ENCODE measurements around the gene ZNF599. TPM values are rescaled to one million over a fixed set of nuclear protein-coding genes. Genes with fewer than 3 reads are reported as not detected.

ZNF599 gene
- total and polyA plus RNA-seq, 2 of the 13 experiments (the other 11 are each of a cell fraction or from before 2014, with no cell fraction given), result 5.8 to 7.3 TPM

DNA sequence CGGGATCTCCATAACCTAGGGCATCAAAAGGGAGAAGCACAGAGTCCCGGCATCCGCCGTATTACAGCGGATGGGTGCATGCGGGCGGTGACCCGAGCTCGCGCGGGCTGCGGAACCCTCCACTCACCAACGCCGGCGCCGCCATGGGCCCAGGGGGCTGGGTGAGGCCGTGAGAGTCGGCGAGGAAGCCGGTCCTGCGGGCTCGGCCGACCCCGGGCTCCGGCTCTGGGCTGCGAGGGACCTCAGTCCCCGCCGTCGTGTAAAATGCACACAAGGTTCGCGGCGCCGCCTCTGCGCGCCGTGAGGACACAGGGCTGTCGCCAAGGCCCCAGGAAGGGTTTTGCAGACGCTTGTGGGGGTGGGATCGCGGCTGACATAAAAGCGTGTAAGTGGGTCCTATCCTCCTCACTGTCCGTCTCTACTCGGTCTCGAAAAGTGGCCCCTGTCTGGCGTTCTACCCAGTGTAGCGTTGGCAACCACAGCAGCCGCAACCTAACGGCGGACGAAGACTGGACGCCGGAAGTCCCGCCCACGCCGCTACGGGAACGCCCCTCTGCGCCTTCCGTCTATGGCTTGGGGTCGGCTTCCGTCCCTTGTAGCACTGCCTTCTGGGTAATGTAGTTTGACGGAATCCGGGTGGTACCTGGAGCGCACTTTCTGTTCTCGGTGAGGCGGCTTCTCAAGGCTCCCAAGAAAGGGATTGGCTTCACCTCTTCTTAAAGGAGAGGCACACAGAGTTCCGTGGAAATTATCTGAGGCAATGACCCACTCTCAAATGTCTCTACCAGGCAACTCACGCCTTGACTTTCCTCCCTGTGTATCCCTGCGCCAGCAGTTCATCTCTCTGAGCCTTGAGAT, at the start of gene ZNF599 (continued):
- TF ChIP-seq ZNF20 (CRISPR knock-in tag; IDR thresholded peaks at IDR 0.05), result no peak
- TF ChIP-seq PTBP1 (IDR thresholded peaks at IDR 0.05; ENCODE audit: low read depth, low read length, poor library complexity, severe bottlenecking), result no peak
- TF ChIP-seq, protein P1, sequence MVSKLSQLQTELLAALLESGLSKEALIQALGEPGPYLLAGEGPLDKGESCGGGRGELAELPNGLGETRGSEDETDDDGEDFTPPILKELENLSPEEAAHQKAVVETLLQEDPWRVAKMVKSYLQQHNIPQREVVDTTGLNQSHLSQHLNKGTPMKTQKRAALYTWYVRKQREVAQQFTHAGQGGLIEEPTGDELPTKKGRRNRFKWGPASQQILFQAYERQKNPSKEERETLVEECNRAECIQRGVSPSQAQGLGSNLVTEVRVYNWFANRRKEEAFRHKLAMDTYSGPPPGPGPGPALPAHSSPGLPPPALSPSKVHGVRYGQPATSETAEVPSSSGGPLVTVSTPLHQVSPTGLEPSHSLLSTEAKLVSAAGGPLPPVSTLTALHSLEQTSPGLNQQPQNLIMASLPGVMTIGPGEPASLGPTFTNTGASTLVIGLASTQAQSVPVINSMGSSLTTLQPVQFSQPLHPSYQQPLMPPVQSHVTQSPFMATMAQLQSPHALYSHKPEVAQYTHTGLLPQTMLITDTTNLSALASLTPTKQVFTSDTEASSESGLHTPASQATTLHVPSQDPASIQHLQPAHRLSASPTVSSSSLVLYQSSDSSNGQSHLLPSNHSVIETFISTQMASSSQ (IDR thresholded peaks at IDR 0.05; ENCODE audit: low read depth), result no peak; the same call in 1 of the 2 replicates
- TF ChIP-seq, protein P1 (CRISPR knock-in tag; IDR thresholded peaks at IDR 0.05; ENCODE audit: borderline replicate concordance), result peak; percentile 1; the same call in 1 of the 2 replicates
- TF ChIP-seq TCF7 (IDR thresholded peaks at IDR 0.05; ENCODE audit: low read depth), result no peak
- TF ChIP-seq GTF2F1 (IDR thresholded peaks at IDR 0.05; ENCODE audit: low read length), result no peak
- TF ChIP-seq KLF16 (CRISPR knock-in tag; IDR thresholded peaks at IDR 0.05), result peak in 1 of 2 experiments; percentile 89; a peak in 2 of 4 replicates
- no peak for TF ChIP-seq IRX3 (CRISPR knock-in tag; IDR thresholded peaks at IDR 0.05; ENCODE audit: borderline replicate concordance, low read depth)
- no peak for TF ChIP-seq KLF9 (CRISPR knock-in tag; IDR thresholded peaks at IDR 0.05; ENCODE audit: low read depth)
- peak; percentile 22; the same call in 1 of the 2 replicates for TF ChIP-seq ZNF609 (CRISPR knock-in tag; IDR thresholded peaks at IDR 0.05; ENCODE audit: borderline replicate concordance)
- TF ChIP-seq CREM (IDR thresholded peaks at IDR 0.05), result peak; percentile 93
- TF ChIP-seq CREM (CRISPR knock-in tag; IDR thresholded peaks at IDR 0.05), result no peak
- TF ChIP-seq, protein P2, sequence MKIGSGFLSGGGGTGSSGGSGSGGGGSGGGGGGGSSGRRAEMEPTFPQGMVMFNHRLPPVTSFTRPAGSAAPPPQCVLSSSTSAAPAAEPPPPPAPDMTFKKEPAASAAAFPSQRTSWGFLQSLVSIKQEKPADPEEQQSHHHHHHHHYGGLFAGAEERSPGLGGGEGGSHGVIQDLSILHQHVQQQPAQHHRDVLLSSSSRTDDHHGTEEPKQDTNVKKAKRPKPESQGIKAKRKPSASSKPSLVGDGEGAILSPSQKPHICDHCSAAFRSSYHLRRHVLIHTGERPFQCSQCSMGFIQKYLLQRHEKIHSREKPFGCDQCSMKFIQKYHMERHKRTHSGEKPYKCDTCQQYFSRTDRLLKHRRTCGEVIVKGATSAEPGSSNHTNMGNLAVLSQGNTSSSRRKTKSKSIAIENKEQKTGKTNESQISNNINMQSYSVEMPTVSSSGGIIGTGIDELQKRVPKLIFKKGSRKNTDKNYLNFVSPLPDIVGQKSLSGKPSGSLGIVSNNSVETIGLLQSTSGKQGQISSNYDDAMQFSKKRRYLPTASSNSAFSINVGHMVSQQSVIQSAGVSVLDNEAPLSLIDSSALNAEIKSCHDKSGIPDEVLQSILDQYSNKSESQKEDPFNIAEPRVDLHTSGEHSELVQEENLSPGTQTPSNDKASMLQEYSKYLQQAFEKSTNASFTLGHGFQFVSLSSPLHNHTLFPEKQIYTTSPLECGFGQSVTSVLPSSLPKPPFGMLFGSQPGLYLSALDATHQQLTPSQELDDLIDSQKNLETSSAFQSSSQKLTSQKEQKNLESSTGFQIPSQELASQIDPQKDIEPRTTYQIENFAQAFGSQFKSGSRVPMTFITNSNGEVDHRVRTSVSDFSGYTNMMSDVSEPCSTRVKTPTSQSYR (CRISPR knock-in tag; IDR thresholded peaks at IDR 0.05; ENCODE audit: borderline replicate concordance), result peak; percentile 22; the same call in 1 of the 2 replicates
- peak; percentile 86 for TF ChIP-seq KAT8 (CRISPR knock-in tag; IDR thresholded peaks at IDR 0.05)

Measured in HepG2 (cell line).